Kasumi-1 (cell line): ENCODE data around the gene ANKRD13A.
"Not testable (repeated sequence)": the region's sequence is repeated elsewhere in the genome, so short reads cannot be mapped to it uniquely, and the experiment has no call there.

ENCODE experiments used
- DNase-seq, 2 experiments: peaks; one replicate each; lab custom pipeline; 2025; lab: John Stamatoyannopoulos, UW

The ANKRD13A gene

GRCh38 chr12:110007881-110008280 lies 8.7 kb downstream of the ANKRD13A start:
- peak; percentile 92 for DNase-seq

DNA sequence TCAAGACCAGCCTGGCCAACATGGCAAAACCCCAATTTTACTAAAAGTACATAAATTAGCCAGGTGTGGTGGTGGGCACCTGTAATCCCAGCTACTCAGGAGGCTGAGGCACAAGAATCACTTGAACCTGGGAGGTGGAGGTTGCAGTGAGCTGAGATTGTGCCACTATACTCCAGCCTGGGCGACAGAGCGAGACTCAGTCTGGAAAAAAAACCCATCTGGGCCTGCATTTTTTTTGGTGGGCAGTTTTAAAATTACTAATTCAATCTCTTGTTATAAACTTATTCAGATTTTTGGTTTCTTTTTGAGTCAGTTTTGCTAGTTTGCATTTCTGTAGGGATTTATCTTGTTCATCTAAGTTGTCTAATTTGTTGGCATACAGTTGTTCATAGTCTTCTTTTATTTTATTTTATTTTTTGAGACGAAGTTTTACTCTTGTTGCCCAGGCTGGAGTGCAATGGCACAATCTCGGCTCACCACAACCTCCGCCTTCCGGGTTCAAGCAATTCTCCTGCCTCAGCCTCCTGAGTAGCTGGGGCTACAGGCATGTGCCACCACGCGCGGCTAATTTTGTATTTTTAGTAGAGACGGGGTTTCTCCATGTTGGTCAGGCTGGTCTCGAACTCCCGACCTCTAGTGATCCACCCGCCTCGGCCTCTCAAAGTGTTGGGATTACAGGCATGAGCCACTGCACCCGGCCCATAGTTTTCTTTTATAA lies 9.6 kb downstream of the ANKRD13A start:
- DNase-seq, result not testable (repeated sequence)

DNA sequence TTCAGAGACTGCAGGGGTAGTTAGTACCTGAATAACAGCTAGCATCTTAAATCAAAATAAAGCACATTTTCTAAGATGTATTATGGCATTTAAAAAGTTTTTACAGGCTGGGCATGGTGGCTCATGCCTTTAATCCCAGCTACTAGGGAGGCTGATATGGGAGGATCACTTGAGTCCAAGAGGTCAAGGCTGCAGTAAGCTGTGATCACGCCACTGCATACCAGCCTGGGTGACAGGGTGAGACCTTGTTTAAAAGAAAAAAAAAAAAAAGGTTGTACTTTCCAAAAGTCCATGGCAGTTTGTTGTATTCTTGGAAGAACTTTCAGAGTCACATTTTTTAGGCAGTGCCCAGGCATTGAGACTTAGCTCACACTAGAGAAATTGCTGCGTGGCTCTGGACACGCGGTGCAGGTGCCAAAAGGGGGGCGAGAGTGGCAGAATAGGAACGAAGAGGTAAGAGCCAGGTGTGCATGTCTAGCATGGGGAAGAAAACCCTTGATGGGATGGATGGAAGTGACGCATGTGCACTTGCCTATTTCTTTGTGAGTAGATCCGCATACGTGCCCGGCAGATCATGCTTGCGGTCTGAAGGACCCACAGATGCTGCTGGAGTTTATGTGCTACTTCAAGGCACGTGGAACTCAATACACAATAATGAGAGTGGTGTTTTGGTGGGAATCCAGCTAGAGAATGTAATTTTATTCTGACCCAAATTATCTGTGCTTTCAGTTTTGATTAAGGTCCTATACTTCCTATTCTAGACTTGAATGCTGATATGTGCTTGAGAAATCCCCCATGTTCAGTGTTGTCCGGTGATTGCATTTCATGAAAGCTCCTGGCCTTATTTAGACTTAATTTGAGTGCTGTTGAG lies 11.9 kb downstream of the ANKRD13A start:
- no peak for DNase-seq

- no peak for DNase-seq
Observed at GRCh38 chr12:110012137-110012536, 12.9 kb downstream of the ANKRD13A start.

DNA sequence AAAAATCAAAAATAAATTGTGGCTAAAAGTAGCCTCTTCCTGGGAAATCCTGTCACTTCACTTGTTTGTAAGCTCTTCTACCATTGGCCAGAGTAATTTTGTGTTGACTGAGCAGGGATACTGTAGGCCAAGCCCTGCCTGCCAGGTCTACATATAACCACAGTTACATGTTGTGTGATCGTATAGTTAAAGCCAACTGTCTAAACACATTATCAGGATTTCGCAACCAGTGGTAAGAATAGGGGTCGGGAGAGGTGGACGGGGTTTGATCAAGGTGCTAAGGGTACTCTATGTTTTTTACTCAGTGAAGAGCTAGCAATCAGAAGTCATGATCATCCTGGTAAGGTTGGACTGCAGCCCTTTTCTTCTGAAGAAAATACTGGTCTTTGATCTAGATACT lies 13.4 kb downstream of the ANKRD13A start:
- no peak for DNase-seq

DNA sequence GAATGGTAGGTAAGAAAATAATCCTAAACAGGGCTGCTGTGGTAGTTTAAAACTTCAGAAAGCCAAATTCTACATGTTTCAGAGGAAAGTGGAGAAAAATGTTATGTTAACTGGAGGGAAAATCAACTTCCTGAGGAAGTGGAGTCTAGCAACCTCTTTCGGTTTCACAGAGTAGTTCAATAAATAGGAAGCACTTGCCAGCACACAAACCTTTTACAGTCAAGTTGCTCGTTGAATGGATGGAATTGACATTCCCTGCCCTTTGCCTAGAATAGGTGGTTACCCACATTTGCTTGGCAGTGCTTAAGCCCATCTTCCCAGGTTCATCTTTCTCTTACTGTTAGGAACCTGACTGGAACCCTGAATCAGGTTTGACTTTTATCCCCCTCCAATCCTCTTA lies 15.9 kb downstream of the ANKRD13A start:
- DNase-seq, result peak; percentile 70 to 79

DNA sequence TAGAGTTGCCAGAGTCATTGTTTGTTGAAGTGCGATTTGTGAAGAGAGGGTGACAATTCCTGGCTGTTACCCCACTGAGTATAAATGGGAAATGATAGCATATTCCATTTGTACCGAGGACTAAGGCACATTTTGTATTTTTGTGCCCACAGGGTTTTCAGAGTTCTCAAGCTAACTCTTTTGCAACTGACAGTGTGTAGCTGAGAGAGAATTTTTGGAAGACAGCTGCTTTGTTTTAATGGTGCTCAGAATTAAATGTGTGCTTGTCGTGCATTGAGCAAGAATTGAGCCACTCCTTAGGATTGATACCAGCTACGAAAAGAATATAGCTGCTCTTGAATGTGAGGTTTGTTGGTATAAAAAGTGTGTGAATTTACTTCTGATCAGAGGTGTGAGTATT lies 21.7 kb downstream of the ANKRD13A start:
- no peak for DNase-seq

DNA sequence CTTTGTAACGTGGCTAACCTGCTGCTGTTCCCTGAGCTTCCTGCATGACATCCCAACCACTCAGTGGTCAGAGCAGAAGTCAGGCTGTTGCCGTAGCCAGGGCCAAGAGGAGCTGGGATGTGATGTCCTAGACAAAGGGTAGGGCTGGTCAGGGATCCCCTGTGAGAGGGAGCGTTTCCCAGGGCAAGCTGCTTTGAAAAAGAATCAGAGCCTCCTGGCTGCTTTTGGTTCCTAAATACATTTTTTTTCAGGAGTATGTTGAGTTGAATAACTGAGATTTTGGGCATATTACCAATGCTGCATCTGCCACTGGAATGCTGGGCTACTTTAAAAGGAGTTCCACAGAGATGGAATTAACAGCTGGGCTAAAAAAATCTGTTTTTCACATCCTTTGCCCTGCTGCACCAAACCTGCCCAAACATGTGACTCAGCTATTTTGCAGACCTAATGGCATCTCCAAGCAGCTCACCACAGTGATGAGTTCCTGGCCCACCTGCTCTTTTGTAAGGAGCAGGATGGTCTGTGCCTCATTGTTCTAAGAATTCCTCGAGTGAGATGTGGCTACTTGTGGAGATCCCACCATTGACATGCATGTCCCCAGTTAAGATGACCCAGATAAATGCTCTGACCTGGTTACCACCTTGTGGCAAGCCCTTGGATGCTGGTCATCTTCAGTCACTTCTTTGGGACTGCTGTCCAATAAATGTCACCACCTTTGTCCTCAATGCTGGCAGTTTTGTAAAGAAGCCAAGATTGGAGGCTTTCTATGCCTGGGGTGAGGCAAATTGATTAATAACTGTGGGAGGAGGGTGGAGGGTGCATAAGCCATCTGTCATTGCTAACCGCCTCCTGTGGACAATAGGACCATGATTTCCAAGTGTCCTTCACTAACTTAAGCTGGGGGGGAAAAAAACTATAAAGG lies 24.1 kb downstream of the ANKRD13A start:
- DNase-seq, result no peak

- no peak for DNase-seq
Observed at GRCh38 chr12:110024051-110024450, 24.8 kb downstream of the ANKRD13A start.

DNA sequence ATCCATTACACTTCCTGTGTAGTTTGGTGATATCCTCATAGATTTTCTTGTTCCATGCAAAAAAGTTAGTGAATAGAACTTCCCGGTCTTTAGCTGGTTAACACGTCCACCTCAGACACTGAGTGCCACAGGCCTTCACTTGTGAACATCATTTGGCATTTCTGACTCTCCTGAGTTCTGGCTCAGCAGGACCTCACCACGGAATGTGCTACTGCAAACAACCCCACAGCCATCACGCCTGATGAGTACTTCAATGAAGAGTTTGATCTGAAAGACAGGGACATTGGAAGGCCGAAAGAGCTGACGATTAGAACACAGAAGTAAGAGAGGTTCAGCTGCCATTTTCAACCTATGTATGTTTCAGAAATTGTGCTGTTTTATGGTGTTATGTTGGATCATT lies 29.1 kb downstream of the ANKRD13A start:
- DNase-seq, result no peak

- DNase-seq, result no peak
Observed at GRCh38 chr12:110029290-110029815, 30.1 kb downstream of the ANKRD13A start.

GRCh38 chr12:110033888-110034287 lies 34.7 kb downstream of the ANKRD13A start:
- no peak for DNase-seq

GRCh38 chr12:110035534-110036104 lies 36.4 kb downstream of the ANKRD13A start:
- DNase-seq, result no peak

DNA sequence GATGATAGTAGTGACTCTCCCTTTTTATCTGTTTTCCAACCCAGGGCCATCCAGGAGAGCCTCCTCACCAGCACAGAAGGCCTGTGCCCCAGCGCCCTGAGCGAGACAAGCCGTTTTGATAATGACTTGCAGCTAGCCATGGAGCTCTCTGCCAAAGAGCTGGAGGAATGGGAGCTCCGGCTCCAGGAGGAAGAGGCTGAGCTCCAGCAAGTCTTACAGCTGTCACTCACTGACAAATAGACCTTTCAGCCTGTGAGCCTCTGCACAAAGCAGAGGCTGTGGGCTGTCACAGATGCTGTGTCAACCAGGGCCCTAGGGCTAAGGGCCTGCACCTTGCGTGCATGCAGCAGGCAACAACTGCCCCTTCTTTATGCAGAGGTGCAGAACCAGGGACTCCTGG lies 38.1 kb downstream of the ANKRD13A start:
- no peak for DNase-seq

DNA sequence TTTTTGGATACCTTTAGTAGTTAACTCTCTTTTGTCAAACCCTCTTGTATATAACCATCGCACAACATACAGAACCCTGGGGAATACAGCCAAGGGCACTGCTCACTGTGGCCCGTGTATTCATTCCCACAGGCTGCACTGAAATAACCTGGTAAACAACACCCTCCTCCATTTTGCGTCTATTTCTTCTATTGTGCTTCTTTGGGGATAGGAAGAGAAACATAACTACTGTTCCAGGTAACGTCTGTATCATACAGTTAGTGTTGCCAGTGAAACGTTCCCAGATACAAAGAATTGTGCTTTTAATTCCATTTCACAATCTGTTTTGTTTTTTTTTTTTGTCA lies 39.5 kb downstream of the ANKRD13A start:
- DNase-seq, result no peak

GRCh38 chr12:110039085-110039807 lies 40.0 kb downstream of the ANKRD13A start:
- DNase-seq, result peak in 1 of 2 experiments; percentile 14

DNA sequence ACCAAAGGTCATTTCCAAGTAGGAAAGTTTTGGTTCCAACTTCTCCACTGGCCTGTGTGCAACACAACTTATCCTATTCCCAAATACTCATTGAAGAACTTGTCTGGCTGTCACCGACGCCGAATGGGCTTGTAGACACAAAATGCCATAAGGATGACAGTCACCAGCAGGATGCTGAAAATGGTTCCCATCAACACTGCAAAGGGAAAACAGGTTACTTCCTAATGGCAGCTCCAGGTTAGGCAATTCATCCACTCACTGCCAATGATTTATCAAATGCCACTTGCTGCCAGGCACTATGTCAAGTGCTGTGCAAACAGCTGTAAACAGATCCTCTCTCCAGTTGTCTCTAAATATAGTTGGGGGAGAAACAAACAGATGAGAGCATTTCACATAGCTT lies 43.0 kb downstream of the ANKRD13A start:
- no peak for DNase-seq

DNA sequence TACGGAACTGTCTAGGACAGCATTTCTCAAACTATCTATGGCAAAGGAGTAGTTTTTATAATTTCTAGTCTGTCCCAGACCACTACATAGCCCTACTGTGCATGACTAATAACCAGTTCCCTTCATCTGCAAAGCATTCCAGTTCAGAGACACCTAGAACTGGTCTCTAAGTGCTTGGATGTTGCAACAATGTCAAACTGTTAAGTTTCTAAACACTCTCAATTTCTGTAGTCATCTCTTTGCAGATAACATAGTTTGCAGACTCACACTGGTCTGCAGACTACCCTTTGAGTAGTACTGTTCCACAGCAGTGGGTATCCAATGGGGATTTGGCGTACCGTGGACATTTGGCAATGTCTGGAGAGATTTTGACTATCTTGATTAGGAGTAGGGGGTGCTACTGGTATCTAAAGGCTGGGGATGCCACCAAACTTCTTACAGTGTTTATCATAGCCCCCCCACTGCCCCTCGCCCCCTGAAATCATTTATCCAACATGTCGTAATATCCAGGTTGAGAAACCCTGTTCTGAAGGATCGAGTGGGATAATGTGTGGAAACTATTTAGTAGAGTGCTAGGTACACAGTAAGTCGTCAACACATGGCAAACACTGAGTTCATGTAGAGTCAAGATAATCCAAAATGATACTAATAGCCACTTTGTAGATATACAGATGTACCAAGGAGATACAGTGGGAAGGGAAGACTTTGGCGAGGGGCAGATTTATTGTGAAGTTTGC lies 47.4 kb downstream of the ANKRD13A start:
- no peak for DNase-seq

- DNase-seq, result no peak
Observed at GRCh38 chr12:110047297-110047940, 48.2 kb downstream of the ANKRD13A start.
